Fibroblast of skin of scalp (primary cell): ENCODE data around the gene TOPAZ1.
A peak's percentile ranks its signal among the peaks of the same experiment; 100 is the strongest.

Experiments
- DNase-seq: peaks from one replicate; pipeline ENCODE4 v3.0.0-alpha.2; 2013

TOPAZ1 gene

DNA sequence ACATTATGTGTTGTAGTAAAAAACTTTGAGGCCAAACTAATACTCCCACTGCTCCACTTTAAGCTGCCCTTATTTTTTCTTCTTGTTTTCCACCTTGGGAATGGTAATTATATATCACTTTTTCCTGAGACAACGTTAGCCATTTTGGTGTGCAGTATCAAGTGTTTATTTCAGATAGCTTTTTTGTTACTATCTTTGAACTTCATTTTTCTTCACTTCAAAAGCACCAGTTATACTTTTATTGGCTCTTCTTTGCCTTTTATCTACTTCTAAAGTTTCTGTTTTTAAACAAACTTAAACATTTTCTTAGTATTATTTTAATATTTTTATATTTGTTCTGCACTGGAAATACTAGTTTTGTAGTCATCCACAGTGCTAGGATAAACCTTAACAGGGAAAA is 6.5 kb downstream of the TOPAZ1 start:
- DNase-seq: no peak

DNA sequence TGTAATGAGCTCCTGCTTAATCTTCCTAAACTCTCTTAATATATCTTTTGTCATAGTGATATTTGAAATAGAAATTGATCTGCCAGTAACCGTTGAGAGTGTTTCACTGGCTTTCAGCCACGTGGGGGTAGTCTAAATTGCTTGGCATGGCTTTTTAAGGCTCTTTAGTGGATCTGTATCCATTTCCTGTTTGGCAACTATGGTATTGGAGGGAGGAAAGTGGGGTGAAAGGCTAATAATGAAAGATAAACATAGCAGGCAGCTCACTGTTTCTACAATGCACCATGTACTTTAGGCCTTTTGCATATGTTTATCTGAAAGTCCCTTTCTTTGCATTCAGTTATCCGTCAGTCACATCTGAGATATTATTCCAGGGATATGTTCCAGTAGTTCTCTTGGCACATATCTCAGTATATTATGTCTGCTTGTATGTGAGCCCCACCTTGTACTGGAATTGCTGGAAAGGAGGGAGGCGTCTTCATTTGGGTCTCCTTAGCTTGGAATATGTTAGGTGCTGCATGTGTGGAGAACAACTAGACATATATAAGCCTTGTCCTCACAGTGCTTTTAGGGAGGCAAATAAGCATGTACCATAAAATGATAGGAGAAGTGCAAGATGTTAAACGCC is 10.8 kb downstream of the TOPAZ1 start:
- no peak for DNase-seq

DNA sequence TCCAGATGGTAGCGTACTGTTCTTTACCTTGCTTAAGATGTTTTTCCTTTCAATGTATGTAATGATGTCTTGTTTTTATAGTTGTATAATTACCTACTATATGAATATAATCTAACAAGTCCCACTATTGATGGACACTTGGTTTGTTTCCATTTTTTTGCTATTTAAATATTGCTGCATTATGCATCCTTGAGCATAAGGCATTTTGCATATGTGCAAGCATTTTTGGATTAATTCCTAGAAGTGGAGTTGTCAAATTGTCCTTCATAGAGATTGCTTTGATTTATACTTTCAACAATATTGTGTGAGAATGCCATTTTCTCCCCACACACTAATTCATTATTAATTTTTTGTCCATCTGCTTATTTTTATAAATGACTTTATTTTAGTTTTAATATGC is 17.7 kb downstream of the TOPAZ1 start:
- no peak for DNase-seq

GRCh38 chr3:44264146-44264545 is 22.5 kb downstream of the TOPAZ1 start:
- DNase-seq: no peak

- no peak for DNase-seq
Observed at GRCh38 chr3:44265815-44266214, 24.1 kb downstream of the TOPAZ1 start.

- DNase-seq: no peak
Observed at GRCh38 chr3:44272191-44272590, 30.5 kb downstream of the TOPAZ1 start.

GRCh38 chr3:44277925-44278324 is 36.2 kb downstream of the TOPAZ1 start:
- no peak for DNase-seq

- no peak for DNase-seq
Observed at GRCh38 chr3:44280077-44280476, 38.4 kb downstream of the TOPAZ1 start.

GRCh38 chr3:44280631-44281030 is 38.9 kb downstream of the TOPAZ1 start:
- DNase-seq: no peak

- DNase-seq: no peak
Observed at GRCh38 chr3:44284949-44285348, 43.3 kb downstream of the TOPAZ1 start.

GRCh38 chr3:44289882-44290462 is 48.3 kb downstream of the TOPAZ1 start:
- no peak for DNase-seq

- DNase-seq: no peak
Observed at GRCh38 chr3:44292276-44292675, 50.6 kb downstream of the TOPAZ1 start.

- no peak for DNase-seq
Observed at GRCh38 chr3:44292947-44293346, 51.3 kb downstream of the TOPAZ1 start.

- DNase-seq: no peak
Observed at GRCh38 chr3:44297255-44297654, 55.6 kb downstream of the TOPAZ1 start.

- no peak for DNase-seq
Observed at GRCh38 chr3:44301746-44302145, 60.1 kb downstream of the TOPAZ1 start.

DNA sequence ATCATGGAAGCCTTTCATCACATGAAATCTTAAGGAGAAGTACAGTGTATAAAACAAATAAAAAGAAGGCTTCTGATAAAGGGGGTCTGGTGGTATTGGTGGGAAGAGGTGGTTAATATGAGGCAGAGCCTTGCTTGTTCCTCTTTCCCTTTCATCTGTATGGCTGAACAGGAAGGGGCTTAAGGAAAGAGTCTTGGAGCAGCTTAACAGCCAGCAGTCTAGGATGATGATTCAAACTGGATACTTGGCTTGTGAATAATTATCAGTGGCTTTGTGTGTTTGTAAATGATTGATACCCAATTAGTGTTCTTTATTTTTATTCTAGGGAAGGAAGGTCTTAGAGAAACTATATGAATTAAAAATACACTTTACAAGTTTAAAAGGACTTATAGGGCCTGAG is 67.8 kb downstream of the TOPAZ1 start:
- DNase-seq: no peak

DNA sequence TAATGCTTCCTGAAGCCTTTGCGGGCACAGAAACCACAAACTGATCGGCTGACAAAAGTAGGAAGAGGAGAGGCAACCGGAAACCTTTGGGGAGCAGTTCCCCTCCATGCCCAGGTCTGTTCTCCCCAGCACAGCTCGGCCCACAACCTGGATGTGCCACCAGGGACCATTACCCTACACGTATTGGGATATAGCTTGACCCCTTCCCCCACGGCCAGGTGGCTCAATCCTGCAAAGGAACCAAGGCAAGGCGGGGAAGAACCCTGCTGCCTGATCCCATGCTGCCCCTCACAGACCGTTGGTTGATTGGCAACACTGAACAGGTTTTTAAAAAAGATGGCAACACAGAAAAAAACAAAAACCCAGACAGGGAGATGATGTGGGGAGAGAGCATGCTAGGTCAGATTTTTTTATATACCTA is 77.2 kb downstream of the TOPAZ1 start:
- DNase-seq: no peak

DNA sequence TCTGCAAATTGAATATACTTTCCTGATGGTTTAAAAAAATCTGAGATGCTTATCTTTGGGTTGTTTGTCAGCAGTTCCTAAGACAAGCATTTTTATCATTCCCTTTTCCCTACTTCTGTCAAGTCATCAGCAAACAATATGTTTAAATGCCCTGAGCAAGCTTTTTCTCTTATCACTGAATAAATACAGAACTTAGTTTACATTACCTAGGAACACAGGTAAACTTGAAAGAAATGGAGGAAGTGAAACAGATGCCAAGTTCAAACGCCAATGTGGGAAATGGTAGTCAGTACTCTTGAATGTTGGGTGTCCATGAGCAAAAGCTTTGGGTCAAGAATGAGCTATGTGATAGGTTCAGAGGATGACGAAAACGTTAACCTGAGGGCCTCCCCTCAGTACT is 79.6 kb downstream of the TOPAZ1 start:
- DNase-seq: no peak

GRCh38 chr3:44323341-44323955 is 81.8 kb downstream of the TOPAZ1 start:
- peak; percentile 65 for DNase-seq

DNA sequence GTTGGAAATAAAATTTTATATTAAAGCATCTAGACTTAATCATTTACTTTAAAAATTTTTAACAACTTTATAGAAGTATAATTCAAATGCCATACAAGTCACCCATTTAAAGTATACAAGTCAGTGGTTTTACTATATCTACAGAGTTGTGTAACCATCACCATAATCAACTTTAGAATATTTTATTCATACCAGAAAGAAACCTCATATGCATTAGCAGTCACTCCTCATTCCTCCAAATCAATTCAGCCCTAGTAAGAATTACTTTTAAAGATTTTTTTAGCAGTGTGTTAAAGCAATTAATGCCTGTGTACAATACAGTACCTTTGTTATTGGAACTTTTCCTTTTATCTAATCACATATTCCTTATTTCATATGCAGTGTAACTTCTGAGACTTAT is 82.9 kb downstream of the TOPAZ1 start:
- no peak for DNase-seq

DNA sequence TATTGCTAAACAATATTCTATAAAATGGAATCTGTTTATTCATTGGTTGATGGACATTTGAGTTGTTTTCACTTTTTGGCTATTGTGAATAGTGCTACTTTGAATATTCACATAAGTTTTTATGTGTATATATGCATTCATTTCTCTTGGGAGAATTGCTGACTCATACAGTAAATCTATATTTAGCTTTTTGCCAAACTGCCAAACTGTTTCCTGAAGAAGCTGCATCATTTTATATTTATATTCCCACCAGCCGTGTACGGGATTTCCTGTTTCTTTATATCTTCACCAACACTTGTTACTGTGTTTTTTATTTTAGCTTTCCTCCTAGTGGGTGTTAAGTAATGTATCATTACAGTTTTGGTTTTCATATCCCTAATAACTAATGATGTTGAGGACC is 84.3 kb downstream of the TOPAZ1 start:
- peak; percentile 40 for DNase-seq

GRCh38 chr3:44326515-44326914 is 84.8 kb downstream of the TOPAZ1 start:
- DNase-seq: no peak

GRCh38 chr3:44329946-44330345 is 88.3 kb downstream of the TOPAZ1 start:
- DNase-seq: no peak

DNA sequence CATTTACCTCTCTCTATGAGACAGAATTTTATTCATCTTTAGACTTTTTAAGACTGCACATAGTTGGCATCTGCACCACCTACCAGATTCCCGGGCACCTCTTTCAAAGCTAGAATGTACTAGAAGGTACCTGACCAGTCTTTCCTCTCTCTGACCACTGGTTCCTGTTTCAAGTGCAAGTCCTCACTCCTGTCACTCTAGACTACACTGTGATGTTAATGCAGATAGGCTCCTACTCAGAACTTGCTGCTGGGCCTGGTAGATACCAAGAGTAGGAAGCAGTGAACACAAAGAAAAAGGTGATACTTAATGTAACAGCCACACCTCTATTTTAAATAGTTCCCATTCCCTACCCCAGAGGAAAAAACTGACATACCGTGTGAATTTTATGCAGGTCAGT is 88.8 kb downstream of the TOPAZ1 start:
- DNase-seq: no peak

GRCh38 chr3:44334326-44334725 is 92.6 kb downstream of the TOPAZ1 start:
- no peak for DNase-seq
